Endometrium (tissue), 2 donors: Measurements from ENCODE around the gene TAC3.
"Not testable (repeated sequence)": the region's sequence is repeated elsewhere in the genome, so short reads cannot be mapped to it uniquely, and the experiment has no call there.

Source experiments
- FAIRE-seq: peaks from 2 replicates; lab custom pipeline; 2012; peaks lifted over from hg19 to GRCh38; lab: Jason Lieb, UNC
- donor health status: control.
- donor health status: control.

Gene TAC3

DNA sequence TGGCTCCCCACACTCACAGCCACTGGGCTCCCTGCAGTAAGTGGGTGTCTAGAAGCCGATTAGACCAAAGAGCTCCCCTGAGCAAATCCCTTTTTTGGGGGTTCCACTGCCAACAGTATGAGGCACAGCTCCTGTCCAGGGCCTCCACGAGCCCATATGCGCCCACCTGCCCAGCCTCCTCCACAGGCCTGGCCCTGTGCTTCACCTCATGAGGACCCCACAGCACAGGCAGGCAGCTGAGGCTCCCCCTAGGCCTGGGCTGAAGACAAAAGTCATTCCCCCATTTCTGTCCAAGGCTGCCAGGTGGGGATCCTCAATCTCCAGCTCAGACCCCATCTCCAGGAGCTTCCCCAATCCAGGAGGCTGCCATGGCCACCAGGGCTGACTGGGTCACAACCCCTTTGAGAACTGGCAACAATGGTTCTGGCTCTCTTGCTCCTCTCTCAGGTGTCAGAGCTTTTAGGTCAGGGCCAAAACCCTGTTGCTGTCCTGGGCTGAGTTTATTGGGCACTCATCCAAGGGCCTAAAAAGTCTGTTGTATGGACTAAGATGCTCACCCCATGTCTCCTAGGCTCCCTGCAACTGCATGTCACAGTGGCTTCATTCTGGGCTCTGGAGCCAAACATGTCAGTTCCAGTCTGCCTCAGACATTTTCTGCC, 33.6 kb downstream of the TAC3 start:
- FAIRE-seq, result not testable (repeated sequence)

DNA sequence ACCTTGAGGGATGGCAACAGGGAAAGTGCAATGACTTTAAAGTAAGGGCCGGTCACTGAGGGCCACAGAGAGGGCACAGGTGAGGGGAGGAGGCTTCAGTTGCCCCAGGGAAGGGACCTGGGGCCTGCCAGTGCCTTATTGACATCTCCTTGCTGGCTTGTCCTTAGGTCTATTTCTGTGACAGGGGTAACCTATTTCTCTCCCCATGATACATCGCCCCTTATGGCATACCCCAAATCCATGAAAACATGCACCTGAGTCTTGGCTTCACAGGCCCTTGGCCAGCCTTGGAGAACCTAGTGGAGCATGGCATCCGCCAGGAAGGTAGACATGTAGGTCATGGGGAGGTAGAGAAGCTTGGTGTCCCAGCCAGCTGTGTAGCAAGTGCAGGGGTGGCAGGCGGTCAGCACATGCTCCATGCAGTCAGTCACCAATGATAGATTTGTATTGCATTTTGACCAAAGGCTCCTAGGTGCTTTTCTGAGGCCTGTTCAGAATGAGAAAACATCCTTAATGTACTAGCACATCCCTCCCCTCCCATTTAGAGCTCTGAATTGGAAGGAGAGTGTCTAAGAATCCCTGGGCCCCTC, 35.3 kb downstream of the TAC3 start:
- no peak for FAIRE-seq

DNA sequence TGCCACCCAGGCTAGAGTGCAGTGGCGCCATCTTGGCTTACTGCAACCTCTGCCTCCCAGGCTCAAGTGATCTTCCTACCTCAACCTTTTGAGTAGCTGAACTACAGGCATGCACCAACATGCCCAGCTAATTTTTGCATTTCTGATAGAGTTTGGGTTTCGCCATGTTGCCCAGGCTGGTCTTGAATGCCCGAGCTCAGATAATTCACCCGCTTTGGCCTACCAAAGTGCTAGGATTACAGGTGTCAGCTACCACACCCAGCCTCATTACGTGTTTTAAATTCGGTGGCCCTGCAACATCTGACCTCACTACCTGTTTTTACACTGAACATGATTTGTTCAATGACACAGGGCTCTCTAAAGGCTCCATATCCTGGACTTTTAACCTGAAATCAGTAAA, 36.1 kb downstream of the TAC3 start:
- FAIRE-seq, result no peak

- FAIRE-seq, result no peak
Measured at GRCh38 chr12:56979628-56980027, 36.7 kb downstream of the TAC3 start.

GRCh38 chr12:56978397-56979138, 37.8 kb downstream of the TAC3 start:
- FAIRE-seq, result no peak

- not testable (repeated sequence) for FAIRE-seq
Measured at GRCh38 chr12:56977361-56977760, 39.0 kb downstream of the TAC3 start.

- not testable (repeated sequence) for FAIRE-seq
Measured at GRCh38 chr12:56974224-56974623, 42.1 kb downstream of the TAC3 start.

- not testable (repeated sequence) for FAIRE-seq
Measured at GRCh38 chr12:56968910-56969309, 47.4 kb downstream of the TAC3 start.

DNA sequence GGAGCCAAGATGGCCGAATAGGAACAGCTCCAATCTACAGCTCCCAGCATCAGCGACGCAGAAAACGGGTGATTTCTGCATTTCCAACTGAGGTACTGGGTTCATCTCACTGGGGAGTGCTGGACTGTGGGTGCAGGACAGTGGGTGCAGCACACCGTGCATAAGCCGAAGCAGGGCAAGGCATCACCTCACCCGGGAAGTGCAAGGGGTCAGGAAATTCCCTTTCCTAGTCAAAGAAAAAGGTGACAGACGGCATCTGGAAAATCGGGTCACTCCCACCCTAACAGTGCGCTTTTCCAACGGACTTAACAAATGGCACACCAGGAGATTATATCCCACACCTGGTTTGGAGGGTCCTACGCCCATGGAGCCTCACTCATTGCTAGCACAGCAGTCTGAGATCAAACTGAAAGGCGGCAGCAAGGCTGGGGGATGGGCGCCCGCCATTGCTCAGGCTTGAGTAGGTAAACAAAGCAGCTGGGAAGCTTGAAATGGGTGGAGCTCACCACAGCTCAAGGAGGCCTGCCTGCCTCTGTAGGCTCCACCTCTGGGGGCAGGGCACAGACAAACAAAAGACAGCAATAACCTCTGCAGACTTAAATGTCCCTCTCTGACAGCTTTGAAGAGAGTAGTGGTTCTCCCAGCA, 50.2 kb downstream of the TAC3 start:
- not testable (repeated sequence) for FAIRE-seq

DNA sequence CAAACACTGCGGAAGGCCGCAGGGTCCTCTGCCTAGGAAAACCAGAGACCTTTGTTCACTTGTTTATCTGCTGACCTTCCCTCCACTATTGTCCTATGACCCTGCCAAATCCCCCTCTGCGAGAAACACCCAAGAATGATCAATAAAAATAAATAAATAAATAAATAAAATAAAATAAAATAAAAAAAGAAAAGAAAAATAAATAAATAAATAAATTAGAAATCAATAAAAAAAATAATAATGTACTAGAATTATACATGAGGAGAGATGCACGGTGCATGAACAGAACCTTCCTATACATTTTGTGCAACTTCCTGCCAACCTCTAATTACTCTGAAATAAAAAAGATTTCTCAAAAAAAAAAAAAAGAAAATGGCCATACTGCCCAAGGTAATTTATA, 51.2 kb downstream of the TAC3 start:
- FAIRE-seq, result not testable (repeated sequence)

DNA sequence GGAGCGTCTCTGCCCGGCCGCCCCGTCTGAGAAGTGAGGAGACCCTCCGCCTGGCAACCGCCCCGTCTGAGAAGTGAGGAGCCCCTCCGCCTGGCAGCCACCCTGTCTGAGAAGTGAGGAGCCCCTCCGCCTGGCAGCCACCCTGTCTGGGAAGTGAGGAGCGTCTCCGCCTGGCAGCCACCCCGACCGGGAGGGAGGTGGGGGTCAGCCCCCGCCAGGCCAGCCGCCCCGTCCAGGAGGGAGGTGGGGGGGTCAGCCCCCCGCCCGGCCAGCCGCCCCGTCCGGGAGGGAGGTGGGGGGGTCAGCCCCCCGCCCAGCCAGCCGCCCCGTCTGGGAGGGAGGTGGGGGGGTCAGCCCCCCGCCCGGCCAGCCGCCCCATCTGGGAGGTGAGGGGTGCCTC, 52.8 kb downstream of the TAC3 start:
- FAIRE-seq, result not testable (repeated sequence)

- not testable (repeated sequence) for FAIRE-seq
Measured at GRCh38 chr12:56962247-56962646, 54.1 kb downstream of the TAC3 start.
